Measurements from ENCODE around the gene DIPK1A.
A peak's percentile ranks its signal among the peaks of the same experiment; 100 is the strongest.
"Not testable (repeated sequence)": the region's sequence is repeated elsewhere in the genome, so short reads cannot be mapped to it uniquely, and the experiment has no call there.

Gene DIPK1A

GRCh38 chr1:92901126-92901525 is 60.1 kb downstream of the DIPK1A start:
- DNase-seq (no peak), ATAC-seq (ENCODE audit: insufficient read depth, low read depth) (peak; percentile 27; the same call in 1 of the 3 replicates)
- TF ChIP-seq CTCF (IDR thresholded peaks at IDR 0.05; ENCODE audit: borderline replicate concordance, extremely low read depth, low read length, poor library complexity, severe bottlenecking) (no peak), EZH2 (IDR thresholded peaks at IDR 0.05; ENCODE audit: borderline replicate concordance, low read depth, low read length, severe bottlenecking) (no peak)
- no peaks in the 10 kb centered on the region for H3K27me3 ChIP-seq (ENCODE audit: insufficient read depth, low read length, poor library complexity)
- peaks cover 15% of the 10 kb centered on the region; the same call in 1 of the 2 replicates for H3K36me3 ChIP-seq (ENCODE audit: insufficient read depth, low read length)
- peaks cover 38% of the 10 kb centered on the region for H3K79me2 ChIP-seq (ENCODE audit: insufficient read depth, low read length)
- no peak overlapping the region for H3K27ac ChIP-seq (ENCODE audit: low read length)
- no peak overlapping the region for H3K9ac ChIP-seq (ENCODE audit: low read depth, low read length)
- no peak overlapping the region for H3K4me3 ChIP-seq (ENCODE audit: low read depth in 1 of 2, low read length in 2 of 2)
- H3K9me3 ChIP-seq (ENCODE audit: insufficient read depth, low read length, severe bottlenecking) = no peaks in the 10 kb centered on the region
- no peak overlapping the region for H3K4me2 ChIP-seq (ENCODE audit: insufficient read depth, low read length)
- no peaks in the 10 kb centered on the region for H4K20me1 ChIP-seq (ENCODE audit: insufficient read depth, low read length)
- no peak overlapping the region for H2AFZ ChIP-seq (ENCODE audit: low read depth, low read length)
- H3K4me1 ChIP-seq (ENCODE audit: insufficient read depth, low read length) = peaks cover 5% of the 10 kb centered on the region; the same call in 1 of the 2 replicates

GRCh38 chr1:92900539-92900938 is 60.7 kb downstream of the DIPK1A start:
- Histone ChIP-seq H3K4me1 (ENCODE audit: insufficient read depth, low read length) (peaks cover 5% of the 10 kb centered on the region; the same call in 1 of the 2 replicates), H3K4me2 (ENCODE audit: insufficient read depth, low read length) (no peak overlapping the region), H3K36me3 (ENCODE audit: insufficient read depth, low read length) (peaks cover 15% of the 10 kb centered on the region; the same call in 1 of the 2 replicates), H3K9me3 (ENCODE audit: insufficient read depth, low read length, severe bottlenecking) (no peaks in the 10 kb centered on the region), H3K27ac (ENCODE audit: low read length) (no peak overlapping the region), H3K79me2 (ENCODE audit: insufficient read depth, low read length) (peaks cover 33% of the 10 kb centered on the region), H3K9ac (ENCODE audit: low read depth, low read length) (no peak overlapping the region), H4K20me1 (ENCODE audit: insufficient read depth, low read length) (no peaks in the 10 kb centered on the region), H3K27me3 (ENCODE audit: insufficient read depth, low read length, poor library complexity) (no peaks in the 10 kb centered on the region), H3K4me3 (ENCODE audit: low read depth in 1 of 2, low read length in 2 of 2) (no peak overlapping the region), H2AFZ (ENCODE audit: low read depth, low read length) (no peak overlapping the region)
- DNase-seq (no peak), ATAC-seq (ENCODE audit: insufficient read depth, low read depth) (0 out of 3 replicates have a peak, but pooled peaks have one; percentile 17)
- TF ChIP-seq CTCF (IDR thresholded peaks at IDR 0.05; ENCODE audit: borderline replicate concordance, extremely low read depth, low read length, poor library complexity, severe bottlenecking) (no peak), EZH2 (IDR thresholded peaks at IDR 0.05; ENCODE audit: borderline replicate concordance, low read depth, low read length, severe bottlenecking) (no peak)

- Histone ChIP-seq H3K27ac (ENCODE audit: low read length) (no peak overlapping the region), H3K27me3 (ENCODE audit: insufficient read depth, low read length, poor library complexity) (no peaks in the 10 kb centered on the region), H3K4me3 (ENCODE audit: low read depth in 1 of 2, low read length in 2 of 2) (no peak overlapping the region), H3K9me3 (ENCODE audit: insufficient read depth, low read length, severe bottlenecking) (no peaks in the 10 kb centered on the region), H4K20me1 (ENCODE audit: insufficient read depth, low read length) (no peaks in the 10 kb centered on the region), H3K4me2 (ENCODE audit: insufficient read depth, low read length) (no peak overlapping the region), H3K9ac (ENCODE audit: low read depth, low read length) (no peak overlapping the region), H2AFZ (ENCODE audit: low read depth, low read length) (no peak overlapping the region), H3K79me2 (ENCODE audit: insufficient read depth, low read length) (peaks cover 33% of the 10 kb centered on the region), H3K36me3 (ENCODE audit: insufficient read depth, low read length) (peaks cover 15% of the 10 kb centered on the region; the same call in 1 of the 2 replicates), H3K4me1 (ENCODE audit: insufficient read depth, low read length) (peaks cover 5% of the 10 kb centered on the region; the same call in 1 of the 2 replicates)
- TF ChIP-seq EZH2 (IDR thresholded peaks at IDR 0.05; ENCODE audit: borderline replicate concordance, low read depth, low read length, severe bottlenecking) (no peak), CTCF (IDR thresholded peaks at IDR 0.05; ENCODE audit: borderline replicate concordance, extremely low read depth, low read length, poor library complexity, severe bottlenecking) (no peak)
- no peak for ATAC-seq (ENCODE audit: insufficient read depth, low read depth)
- no peak for DNase-seq
These were observed 61.5 kb downstream of the DIPK1A start for GRCh38 chr1:92899780-92900179.

GRCh38 chr1:92898053-92898452 is 63.2 kb downstream of the DIPK1A start:
- not testable (repeated sequence) for H4K20me1 ChIP-seq (ENCODE audit: insufficient read depth, low read length); H3K4me1 ChIP-seq (ENCODE audit: insufficient read depth, low read length); H3K9ac ChIP-seq (ENCODE audit: low read depth, low read length); H3K27ac ChIP-seq (ENCODE audit: low read length); H3K9me3 ChIP-seq (ENCODE audit: insufficient read depth, low read length, severe bottlenecking); H2AFZ ChIP-seq (ENCODE audit: low read depth, low read length); H3K27me3 ChIP-seq (ENCODE audit: insufficient read depth, low read length, poor library complexity); H3K4me3 ChIP-seq (ENCODE audit: low read depth in 1 of 2, low read length in 2 of 2); DNase-seq; H3K4me2 ChIP-seq (ENCODE audit: insufficient read depth, low read length)
- H3K36me3 ChIP-seq (ENCODE audit: insufficient read depth, low read length) = peaks cover 15% of the 10 kb centered on the region; the same call in 1 of the 2 replicates
- 0 out of 3 replicates have a peak, but pooled peaks have one; percentile 42 for ATAC-seq (ENCODE audit: insufficient read depth, low read depth)
- H3K79me2 ChIP-seq (ENCODE audit: insufficient read depth, low read length) = peaks cover 27% of the 10 kb centered on the region

All from DND-41 (cell line).